A549 (cell line): Measurements from ENCODE around the gene KMT2D. TPM values are rescaled to one million over a fixed set of nuclear protein-coding genes. Genes with fewer than 3 reads are reported as not detected.

Source experiments
- ATAC-seq, 2 experiments: fragments of 200-7000 bp in 1 of 2; fragments of >200 bp in 1 of 2; cut with Nextera tagmentation in 1 of 2; cut with Tn5 transposase in 1 of 2; 3 replicates each; pipeline versions ENCODE4 v1.8.0 to v1.9.1; 2018 to 2020; ENCODE audit warnings: mild to moderate bottlenecking in 1 of 2, moderate library complexity in 1 of 2
- CTCF ChIA-PET: fragments of 300-600 bp; sonication (Branson Sonifier 250); formaldehyde crosslinking; extraction: SDS; loops from one replicate; lab custom pipeline; 2021; ENCODE audit warnings: antibody characterized with exemption, inconsistent platforms; lab: Yijun Ruan, JAX
- POLR2A ChIA-PET: fragments of 350-600 bp; formaldehyde crosslinking; extraction: SDS; loops from one replicate; lab custom pipeline; 2021; ENCODE audit warnings: antibody characterized with exemption, inconsistent platforms; lab: Yijun Ruan, JAX
- DNase-seq, 2 experiments: peaks; one replicate each; pipeline versions ENCODE4 v3.0.0 to v3.0.0-alpha.2; 2011 to 2016; ENCODE audit warnings: low read depth in 1 of 2, low spot score in 1 of 2
- FAIRE-seq: peaks from 2 replicates; lab custom pipeline; 2011; peaks lifted over from hg19 to GRCh38; lab: Jason Lieb, UNC
- H3K27ac ChIP-seq, 2 experiments: fragments of >200 bp; sonication (Bioruptor Twin); formaldehyde crosslinking; 3 replicates each; pipeline ENCODE4 v1.5.1; 2016 to 2017
- H3K4me1 ChIP-seq: fragments of >200 bp; sonication (Bioruptor Twin); formaldehyde crosslinking; 3 replicates; pipeline ENCODE4 v1.6.1; 2016
- H3K4me2 ChIP-seq: fragments of >200 bp; sonication (Bioruptor Twin); formaldehyde crosslinking; 3 replicates; pipeline ENCODE4 v1.6.1; 2016
- H3K4me3 ChIP-seq: fragments of >200 bp; sonication (Bioruptor Twin); formaldehyde crosslinking; 3 replicates; pipeline ENCODE4 v1.5.1; 2016
- H3K9me3 ChIP-seq: fragments of >200 bp; sonication (Bioruptor Twin); formaldehyde crosslinking; 3 replicates; pipeline ENCODE4 v1.6.1; 2016
- BHLHE40 ChIP-seq: IDR thresholded peaks from 2 replicates; pipeline ENCODE4 v1.6.1; 2012; ENCODE audit warnings: low read depth, low read length, inconsistent platforms
- EHF ChIP-seq: fragments of 250-450 bp; sonication (Bioruptor Pico); IDR thresholded peaks from 2 replicates; pipeline ENCODE4 v1.5.0; 2020; ENCODE audit warnings: mild to moderate bottlenecking
- EP300 ChIP-seq, 2 experiments: fragments of >200 bp; sonication (Bioruptor Twin); formaldehyde crosslinking; IDR thresholded peaks; 2 replicates in 1 of 2; 3 replicates in 1 of 2; pipeline ENCODE4 v1.6.1; 2016 to 2017
- FOSL2 ChIP-seq, 2 experiments: fragments of 450-650 bp in 1 of 2; fragments of >200 bp in 1 of 2; sonication (Bioruptor Twin) in 1 of 2; formaldehyde crosslinking; IDR thresholded peaks; 2 replicates each; pipeline versions ENCODE4 v1.5.0 to v1.6.1; 2016 to 2020; ENCODE audit warnings: mild to moderate bottlenecking in 1 of 2, moderate library complexity in 1 of 2
- HOXB5 ChIP-seq: fragments of 250-450 bp; sonication (Bioruptor Pico); IDR thresholded peaks from 2 replicates; pipeline ENCODE4 v1.5.0; 2020; ENCODE audit warnings: mild to moderate bottlenecking, moderate library complexity
- JUNB ChIP-seq: fragments of >200 bp; sonication (Bioruptor Twin); formaldehyde crosslinking; IDR thresholded peaks from 2 replicates; pipeline ENCODE4 v1.6.1; 2016
- KDM1A ChIP-seq: fragments of 200-600 bp; sonication (generic); IDR thresholded peaks from 2 replicates; pipeline ENCODE4 v1.6.1; 2016; ENCODE audit warnings: low read depth, mild to moderate bottlenecking
- POLR2AphosphoS2 ChIP-seq: conservative IDR thresholded peaks from 2 replicates; pipeline ENCODE4 v1.6.1; 2012; ENCODE audit warnings: low read length, improper control_type of control experiment, inconsistent platforms
- SMC3 ChIP-seq: fragments of >200 bp; sonication (Bioruptor Twin); formaldehyde crosslinking; IDR thresholded peaks from 3 replicates; pipeline ENCODE4 v1.6.1; 2018; ENCODE audit warnings: inconsistent platforms
- TFCP2L1 ChIP-seq: fragments of 250-450 bp; sonication (Bioruptor Pico); IDR thresholded peaks from 2 replicates; pipeline ENCODE4 v1.5.0; 2021; ENCODE audit warnings: mild to moderate bottlenecking
- TP53 ChIP-seq: fragments of 250-450 bp; sonication (Bioruptor Pico); IDR thresholded peaks from 2 replicates; pipeline ENCODE4 v1.5.0; 2021; ENCODE audit warnings: mild to moderate bottlenecking, moderate library complexity
- ZFP36 ChIP-seq: fragments of 450-650 bp; IDR thresholded peaks from 2 replicates; pipeline ENCODE4 v1.6.1; 2014; ENCODE audit warnings: borderline replicate concordance; ENCODE audit not compliant: partially characterized antibody
- WGBS: methylation state at CpG from one replicate; pipeline ENCODE4 v1.1.6; 2017; ENCODE audit errors: missing lambda C conversion rate; 5-methylcytosine and 5-hydroxymethylcytosine counted together
- polyA plus RNA-seq, 4 experiments: library from polyadenylated mRNA; depleted of rRNA in 3 of 4; stranded (reverse); fragments of >200 nt; fragmentation: RNase III in 1 of 4; extraction: RNeasy Plus Mini Kit Qiagen cat#74134 plus additional on column Dnase treatment in 1 of 4; gene quantifications; 2 replicates in 3 of 4; 3 replicates in 1 of 4; pipeline ENCODE4 v1.2.3, GENCODE V29; 2011 to 2017
- TF ChIP-seq, protein P1 (sequence below): fragments of >200 bp; sonication (Bioruptor Twin); formaldehyde crosslinking; IDR thresholded peaks from 3 replicates; pipeline ENCODE4 v1.6.1; 2016
- TF ChIP-seq, protein P2 (sequence below): fragments of 450-650 bp; IDR thresholded peaks from 2 replicates; pipeline ENCODE4 v1.6.1; 2014; ENCODE audit warnings: antibody characterized with exemption
- TF ChIP-seq, protein P3 (sequence below): fragments of >200 bp; sonication (Bioruptor Twin); formaldehyde crosslinking; IDR thresholded peaks from 3 replicates; pipeline ENCODE4 v1.5.1; 2016

KMT2D gene
- polyA plus RNA-seq, 2 of the 4 experiments (the other 2 are of a cell fraction): 17.6 to 20.0 TPM

DNA sequence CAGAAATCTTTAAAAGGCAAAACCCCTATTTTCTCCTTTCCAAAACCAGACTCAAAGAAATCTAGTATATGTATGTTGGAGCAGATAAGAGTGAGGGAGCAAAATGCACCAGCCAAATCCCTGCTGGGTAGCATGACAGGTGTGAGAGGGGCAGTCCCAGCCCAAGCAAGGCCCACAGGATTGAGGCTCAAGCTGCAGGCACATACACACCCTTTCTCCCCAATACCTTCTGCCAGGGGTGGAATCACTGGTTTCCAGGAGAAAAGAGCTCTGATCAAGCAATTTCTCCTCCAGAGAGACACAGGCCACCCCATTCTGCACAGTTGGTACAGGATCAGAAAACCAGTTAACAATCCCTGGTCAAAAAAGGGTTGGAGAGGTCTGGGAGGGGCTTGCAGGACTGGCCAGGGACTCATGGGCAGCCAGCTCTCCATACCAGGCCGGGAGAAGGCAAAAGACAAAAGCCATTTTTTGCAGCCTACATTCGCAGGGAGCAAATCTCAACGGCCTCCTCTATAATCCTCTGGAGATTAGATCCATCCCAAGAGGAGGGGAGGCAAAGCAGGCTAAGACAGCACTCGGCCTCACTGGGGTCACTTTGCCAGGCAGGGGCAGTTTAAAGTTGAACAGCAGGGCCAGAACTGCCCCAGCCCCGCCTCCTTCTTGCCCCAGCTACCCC lies 2.1 kb downstream of the KMT2D start (continued):
- TF ChIP-seq FOSL2 (IDR thresholded peaks at IDR 0.05) (no peak), FOSL2 (CRISPR knock-in tag; IDR thresholded peaks at IDR 0.05) (no peak), SMC3 (no peak), HOXB5 (no peak), EHF (CRISPR knock-in tag) (no peak)
- TF ChIP-seq, protein P1, sequence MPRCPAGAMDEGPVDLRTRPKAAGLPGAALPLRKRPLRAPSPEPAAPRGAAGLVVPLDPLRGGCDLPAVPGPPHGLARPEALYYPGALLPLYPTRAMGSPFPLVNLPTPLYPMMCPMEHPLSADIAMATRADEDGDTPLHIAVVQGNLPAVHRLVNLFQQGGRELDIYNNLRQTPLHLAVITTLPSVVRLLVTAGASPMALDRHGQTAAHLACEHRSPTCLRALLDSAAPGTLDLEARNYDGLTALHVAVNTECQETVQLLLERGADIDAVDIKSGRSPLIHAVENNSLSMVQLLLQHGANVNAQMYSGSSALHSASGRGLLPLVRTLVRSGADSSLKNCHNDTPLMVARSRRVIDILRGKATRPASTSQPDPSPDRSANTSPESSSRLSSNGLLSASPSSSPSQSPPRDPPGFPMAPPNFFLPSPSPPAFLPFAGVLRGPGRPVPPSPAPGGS: no peak

DNA sequence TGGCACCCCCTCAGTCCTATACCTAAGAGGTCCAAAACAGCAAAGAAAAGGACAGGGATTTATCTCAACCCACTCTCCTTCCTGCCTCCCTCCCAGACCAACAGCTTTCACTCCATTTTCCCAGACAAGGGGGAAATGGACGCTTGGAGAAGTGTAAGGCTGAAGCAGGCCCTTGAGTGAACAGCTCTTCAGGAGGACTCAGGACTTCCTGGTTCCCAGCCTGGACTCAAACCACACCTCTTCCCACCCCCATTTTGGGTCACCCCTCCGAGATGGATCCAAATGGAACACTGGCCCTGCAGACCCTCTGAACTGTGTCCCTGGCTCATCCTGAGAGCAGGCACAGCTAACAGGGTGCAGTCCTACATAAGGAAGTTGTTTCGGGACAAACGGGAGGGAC lies 2.7 kb downstream of the KMT2D start:
- 17% methylated on average over 4 of the region's 4 CpGs for WGBS

DNA sequence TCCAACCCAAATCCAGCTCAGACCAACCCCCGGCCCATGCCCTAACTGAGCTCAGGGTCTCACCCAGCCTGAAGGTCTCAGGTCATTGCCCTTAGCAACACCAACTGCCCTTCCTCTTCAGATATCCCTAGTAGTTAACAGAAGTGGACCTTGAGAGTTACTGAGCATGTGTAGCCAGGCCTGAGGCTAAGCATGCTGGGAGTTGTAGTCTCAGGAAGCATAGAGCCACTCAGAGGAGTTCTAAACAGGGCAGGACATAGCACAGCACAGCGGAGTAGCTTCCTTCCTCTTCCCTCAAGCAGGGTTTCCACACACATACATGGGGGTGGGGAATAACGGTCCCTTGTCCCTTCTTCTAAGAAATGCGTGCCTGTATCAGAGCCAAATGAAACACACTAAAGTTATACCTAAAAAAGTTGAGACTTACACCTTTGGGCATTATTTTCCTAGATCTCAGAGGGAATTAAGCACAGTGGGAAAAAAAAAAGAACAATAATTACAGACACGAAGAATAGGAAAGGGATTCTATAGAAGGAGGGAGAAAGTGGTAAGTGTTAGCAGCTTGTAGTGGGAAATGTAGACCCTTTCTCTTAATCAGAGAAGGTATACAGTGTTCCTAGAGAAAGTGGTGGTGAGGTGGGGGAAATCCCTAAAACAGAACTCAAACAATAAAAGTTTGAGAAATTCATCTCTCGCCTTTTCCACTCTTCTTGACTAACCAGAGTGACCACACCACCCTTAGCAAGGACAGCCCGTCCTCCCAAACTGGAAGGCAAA lies 4.4 kb downstream of the KMT2D start:
- FAIRE-seq: no peak

More for the DNA sequence above, 2.7 kb downstream of the KMT2D start:
- POLR2A ChIA-PET: no interaction called here
- ATAC-seq (no peak), DNase-seq (no peak), FAIRE-seq (no peak)
- TF ChIP-seq TP53 (no peak), BHLHE40 (no peak), POLR2AphosphoS2 (no peak), FOSL2 (IDR thresholded peaks at IDR 0.05) (no peak), FOSL2 (CRISPR knock-in tag; IDR thresholded peaks at IDR 0.05) (no peak), KDM1A (no peak), JUNB (no peak), EP300 (IDR thresholded peaks at IDR 0.05) (no peak), TFCP2L1 (no peak)
- TF ChIP-seq, protein P2, sequence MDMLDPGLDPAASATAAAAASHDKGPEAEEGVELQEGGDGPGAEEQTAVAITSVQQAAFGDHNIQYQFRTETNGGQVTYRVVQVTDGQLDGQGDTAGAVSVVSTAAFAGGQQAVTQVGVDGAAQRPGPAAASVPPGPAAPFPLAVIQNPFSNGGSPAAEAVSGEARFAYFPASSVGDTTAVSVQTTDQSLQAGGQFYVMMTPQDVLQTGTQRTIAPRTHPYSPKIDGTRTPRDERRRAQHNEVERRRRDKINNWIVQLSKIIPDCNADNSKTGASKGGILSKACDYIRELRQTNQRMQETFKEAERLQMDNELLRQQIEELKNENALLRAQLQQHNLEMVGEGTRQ: no peak
- TF ChIP-seq, protein P3, sequence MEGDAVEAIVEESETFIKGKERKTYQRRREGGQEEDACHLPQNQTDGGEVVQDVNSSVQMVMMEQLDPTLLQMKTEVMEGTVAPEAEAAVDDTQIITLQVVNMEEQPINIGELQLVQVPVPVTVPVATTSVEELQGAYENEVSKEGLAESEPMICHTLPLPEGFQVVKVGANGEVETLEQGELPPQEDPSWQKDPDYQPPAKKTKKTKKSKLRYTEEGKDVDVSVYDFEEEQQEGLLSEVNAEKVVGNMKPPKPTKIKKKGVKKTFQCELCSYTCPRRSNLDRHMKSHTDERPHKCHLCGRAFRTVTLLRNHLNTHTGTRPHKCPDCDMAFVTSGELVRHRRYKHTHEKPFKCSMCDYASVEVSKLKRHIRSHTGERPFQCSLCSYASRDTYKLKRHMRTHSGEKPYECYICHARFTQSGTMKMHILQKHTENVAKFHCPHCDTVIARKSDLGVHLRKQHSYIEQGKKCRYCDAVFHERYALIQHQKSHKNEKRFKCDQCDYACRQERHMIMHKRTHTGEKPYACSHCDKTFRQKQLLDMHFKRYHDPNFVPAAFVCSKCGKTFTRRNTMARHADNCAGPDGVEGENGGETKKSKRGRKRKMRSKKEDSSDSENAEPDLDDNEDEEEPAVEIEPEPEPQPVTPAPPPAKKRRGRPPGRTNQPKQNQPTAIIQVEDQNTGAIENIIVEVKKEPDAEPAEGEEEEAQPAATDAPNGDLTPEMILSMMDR: no peak
- Histone ChIP-seq H3K9me3 (no peaks in the 10 kb centered on the region), H3K4me2 (peak overlapping the region; percentile 96), H3K4me3 (peak overlapping the region; percentile 81), H3K27ac (peak overlapping the region; percentile 6 to 99; a peak in 3 of 6 replicates), H3K4me1 (peaks cover 34% of the 10 kb centered on the region)
- CTCF ChIA-PET: interaction anchor here (0.6 to 2.7 kb wide), 8 partner anchors 15 to 81 kb away, joined by 3 to 12 read pairs (median 4); no protein-coding TSS in a partner anchor

More for the DNA sequence above, 4.4 kb downstream of the KMT2D start:
- WGBS: 64% methylated on average over 7 of the region's 7 CpGs
- DNase-seq: peak; percentile 75 to 83
- peak; percentile 57 to 79; a peak in 5 of 6 replicates for ATAC-seq
- H3K4me1 ChIP-seq: peaks cover 29% of the 10 kb centered on the region
- H3K4me3 ChIP-seq: no peak overlapping the region
- H3K9me3 ChIP-seq: no peaks in the 10 kb centered on the region
- peak overlapping the region; percentile 96 for H3K4me2 ChIP-seq
- no peak overlapping the region for H3K27ac ChIP-seq
- CTCF ChIA-PET: interaction anchor here (0.6 to 3.3 kb wide), 7 partner anchors 9 to 212 kb away, joined by 3 to 27 read pairs (median 6); partner anchors contain the start of gene TUBA1A
- TF ChIP-seq POLR2AphosphoS2 (no peak), ZFP36 (peak; percentile 46)
- TF ChIP-seq, all 56 proteins: peak for 1
- POLR2A ChIA-PET: no interaction called here
